ENCODE data around the gene TBX10. TPM values are rescaled to one million over a fixed set of nuclear protein-coding genes. Genes with fewer than 3 reads are reported as not detected.

TBX10 gene
- total and polyA plus RNA-seq, 2 donors (not counting 3 experiments of a cell fraction or from before 2014, with no cell fraction given), result not detected

- DNase-seq (ENCODE audit: low read depth, low spot score), result no peak
- FAIRE-seq, result no peak
- Histone ChIP-seq H3K9me3 (replicated peaks; ENCODE audit: control insufficient read depth, insufficient read depth, low read length) (no peaks in the 10 kb centered on the region), H3K79me2 (ENCODE audit: control insufficient read depth, insufficient read depth, low read length) (peaks cover 26% of the 10 kb centered on the region), H3K4me3 (replicated peaks in 1 of 3; ENCODE audit: insufficient read depth in 1 of 3, low read depth in 1 of 3, low read length in 3 of 3) (no peak overlapping the region), H3K9me1 (replicated peaks; ENCODE audit: control insufficient read depth, extremely low read depth, insufficient read depth, low read length) (no peaks in the 10 kb centered on the region), H2AFZ (ENCODE audit: low read depth, low read length) (no peak overlapping the region), H3K4me1 (ENCODE audit: control insufficient read depth, extremely low read depth, insufficient read depth, low read length) (peaks cover 13% of the 10 kb centered on the region), H3K4me2 (ENCODE audit: insufficient read depth, low read length) (no peak overlapping the region), H3K27ac (ENCODE audit: insufficient read depth, low read depth, low read length) (no peak overlapping the region), H3K9ac (replicated peaks; ENCODE audit: extremely low read depth, insufficient read depth, low read length) (no peak overlapping the region), H3K36me3 (ENCODE audit: control insufficient read depth in 2 of 2, extremely low read depth in 1 of 2, insufficient read depth in 2 of 2, low read length in 2 of 2) (peaks cover 7 to 18% of the 10 kb centered on the region in 2 experiments), H3K27me3 (ENCODE audit: control insufficient read depth in 2 of 2, insufficient read depth in 2 of 2, low read length in 2 of 2) (no peaks in the 10 kb centered on the region), H4K20me1 (replicated peaks; ENCODE audit: control insufficient read depth, extremely low read depth, insufficient read depth, low read length) (no peaks in the 10 kb centered on the region)
- dilution Hi-C loops (cut with MboI; ENCODE audit: extremely low pct_ligation_motif_present, low sequenced_read_pairs), result no loop called here
- no peak for TF ChIP-seq JUN (IDR thresholded peaks at IDR 0.05; ENCODE audit: borderline replicate concordance, insufficient read depth, insufficient read length, low read depth)
- no peak for TF ChIP-seq CTCF (IDR thresholded peaks at IDR 0.05; ENCODE audit: extremely low read depth in 1 of 2, insufficient read depth in 1 of 2, low read depth in 1 of 2, low read length in 2 of 2)
- no peak for TF ChIP-seq FOS (IDR thresholded peaks at IDR 0.05; ENCODE audit: borderline replicate concordance, insufficient read depth, low read length)
- no peak for TF ChIP-seq MAX (IDR thresholded peaks at IDR 0.05; ENCODE audit: insufficient read depth, insufficient read length)
- peak; percentile 46 for TF ChIP-seq POLR2A (IDR thresholded peaks at IDR 0.05; ENCODE audit: low read depth, low read length)
- no peak for TF ChIP-seq POLR2AphosphoS5 (IDR thresholded peaks at IDR 0.05; ENCODE audit: insufficient read depth, low read depth, low read length)
- no TSS peak for BruUV-seq (replicated peaks)
- POLR2A ChIA-PET, result no interaction called here
- CTCF ChIA-PET, result no interaction called here
- intact Hi-C loops (cut with micrococcal nuclease), result no loop called here
Measured at GRCh38 chr11:67586568-67587250, 52.9 kb downstream of the TBX10 start.
